22Rv1 (cell line): ENCODE results near the gene ASB16.

Experiments used
- H3K27ac ChIP-seq: fragments of 450-650 bp; 2 replicates; pipeline ENCODE4 v1.5.1; 2017
- ZFX ChIP-seq: fragments of 450-650 bp; IDR thresholded peaks from 2 replicates; pipeline ENCODE4 v1.6.1; 2017; ENCODE audit warnings: antibody characterized with exemption, borderline replicate concordance
- TF ChIP-seq, protein P1 (sequence below): fragments of 450-650 bp; IDR thresholded peaks from 2 replicates; pipeline ENCODE4 v1.5.1; 2017; ENCODE audit warnings: mild to moderate bottlenecking

ASB16 gene

GRCh38 chr17:44187131-44187899, 16.8 kb downstream of the ASB16 start:
- no peak for TF ChIP-seq ZFX
- TF ChIP-seq, protein P1, sequence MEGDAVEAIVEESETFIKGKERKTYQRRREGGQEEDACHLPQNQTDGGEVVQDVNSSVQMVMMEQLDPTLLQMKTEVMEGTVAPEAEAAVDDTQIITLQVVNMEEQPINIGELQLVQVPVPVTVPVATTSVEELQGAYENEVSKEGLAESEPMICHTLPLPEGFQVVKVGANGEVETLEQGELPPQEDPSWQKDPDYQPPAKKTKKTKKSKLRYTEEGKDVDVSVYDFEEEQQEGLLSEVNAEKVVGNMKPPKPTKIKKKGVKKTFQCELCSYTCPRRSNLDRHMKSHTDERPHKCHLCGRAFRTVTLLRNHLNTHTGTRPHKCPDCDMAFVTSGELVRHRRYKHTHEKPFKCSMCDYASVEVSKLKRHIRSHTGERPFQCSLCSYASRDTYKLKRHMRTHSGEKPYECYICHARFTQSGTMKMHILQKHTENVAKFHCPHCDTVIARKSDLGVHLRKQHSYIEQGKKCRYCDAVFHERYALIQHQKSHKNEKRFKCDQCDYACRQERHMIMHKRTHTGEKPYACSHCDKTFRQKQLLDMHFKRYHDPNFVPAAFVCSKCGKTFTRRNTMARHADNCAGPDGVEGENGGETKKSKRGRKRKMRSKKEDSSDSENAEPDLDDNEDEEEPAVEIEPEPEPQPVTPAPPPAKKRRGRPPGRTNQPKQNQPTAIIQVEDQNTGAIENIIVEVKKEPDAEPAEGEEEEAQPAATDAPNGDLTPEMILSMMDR: no peak
- H3K27ac ChIP-seq: peak overlapping the region; percentile 95

DNA sequence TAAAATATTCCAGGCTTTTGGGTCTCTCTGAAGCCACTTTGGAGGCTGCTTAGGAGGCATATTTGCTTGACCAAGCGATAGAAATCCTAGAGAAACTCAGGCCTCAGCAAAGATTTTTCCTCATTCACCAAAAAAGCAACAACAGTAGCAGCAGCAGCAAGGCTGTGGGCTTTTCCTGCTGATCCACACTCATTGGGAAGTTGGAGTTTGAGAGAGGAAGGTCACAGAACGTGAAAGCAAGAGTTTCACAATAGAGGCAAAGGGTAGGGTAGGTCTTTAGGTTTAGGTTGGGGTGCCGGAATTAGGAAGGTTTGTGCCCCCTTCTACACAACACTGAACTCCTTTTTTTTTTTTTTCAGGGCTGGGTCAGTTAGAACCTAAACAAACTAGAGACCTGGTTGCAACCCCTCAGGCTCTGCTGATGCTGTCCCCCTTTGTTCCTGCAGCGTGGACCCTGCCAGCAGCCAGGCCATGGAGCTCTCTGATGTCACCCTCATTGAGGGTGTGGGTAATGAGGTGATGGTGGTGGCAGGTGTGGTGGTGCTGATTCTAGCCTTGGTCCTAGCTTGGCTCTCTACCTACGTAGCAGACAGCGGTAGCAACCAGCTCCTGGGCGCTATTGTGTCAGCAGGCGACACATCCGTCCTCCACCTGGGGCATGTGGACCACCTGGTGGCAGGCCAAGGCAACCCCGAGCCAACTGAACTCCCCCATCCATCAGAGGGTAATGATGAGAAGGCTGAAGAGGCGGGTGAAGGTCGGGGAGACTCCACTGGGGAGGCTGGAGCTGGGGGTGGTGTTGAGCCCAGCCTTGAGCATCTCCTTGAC, 18.3 kb downstream of the ASB16 start:
- TF ChIP-seq, protein P1: no peak
- no peak for TF ChIP-seq ZFX
- peak overlapping the region; percentile 95; the same call in 1 of the 2 replicates for H3K27ac ChIP-seq

DNA sequence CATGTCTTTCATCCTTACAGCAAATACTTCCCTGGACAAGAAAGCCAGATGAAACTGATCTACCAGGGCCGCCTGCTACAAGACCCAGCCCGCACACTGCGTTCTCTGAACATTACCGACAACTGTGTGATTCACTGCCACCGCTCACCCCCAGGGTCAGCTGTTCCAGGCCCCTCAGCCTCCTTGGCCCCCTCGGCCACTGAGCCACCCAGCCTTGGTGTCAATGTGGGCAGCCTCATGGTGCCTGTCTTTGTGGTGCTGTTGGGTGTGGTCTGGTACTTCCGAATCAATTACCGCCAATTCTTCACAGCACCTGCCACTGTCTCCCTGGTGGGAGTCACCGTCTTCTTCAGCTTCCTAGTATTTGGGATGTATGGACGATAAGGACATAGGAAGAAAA, 20.0 kb downstream of the ASB16 start:
- 0 out of 2 replicates have a peak overlapping the region, but pooled peaks have one; percentile 52 for H3K27ac ChIP-seq
- TF ChIP-seq ZFX: no peak
- TF ChIP-seq, protein P1: no peak

GRCh38 chr17:44191369-44191768, 20.9 kb downstream of the ASB16 start:
- TF ChIP-seq, protein P1: no peak
- no peak for TF ChIP-seq ZFX
- H3K27ac ChIP-seq: peak overlapping the region; percentile 52

DNA sequence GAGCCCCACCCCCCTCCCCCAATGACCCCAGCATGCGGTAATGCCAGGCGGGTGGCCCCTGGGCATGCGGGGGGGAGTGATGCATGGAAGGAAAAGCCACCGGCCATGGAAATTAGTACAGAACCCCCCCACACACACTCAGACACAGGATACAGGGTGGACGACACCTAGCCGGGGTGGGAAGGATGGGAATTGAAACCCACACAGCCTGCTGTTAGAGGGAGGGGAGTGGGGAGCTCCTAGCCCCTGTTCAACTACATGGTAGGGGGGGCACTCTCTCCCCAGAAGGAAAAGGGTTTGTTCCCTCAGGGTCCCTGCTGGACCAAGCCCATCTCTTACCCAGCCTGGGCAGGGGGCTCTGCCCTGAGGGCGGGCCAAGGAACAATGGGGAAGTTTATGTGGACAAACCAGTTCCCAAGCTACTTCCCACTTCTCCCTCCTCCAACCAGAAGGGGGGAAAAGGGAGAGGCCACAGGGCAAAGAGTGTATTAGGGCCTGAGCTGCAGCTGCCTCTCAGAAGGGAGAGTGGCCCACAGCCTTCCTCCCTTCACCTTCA, 21.5 kb downstream of the ASB16 start:
- peak overlapping the region; percentile 52 for H3K27ac ChIP-seq
- TF ChIP-seq, protein P1: no peak
- no peak for TF ChIP-seq ZFX

- TF ChIP-seq, protein P1: no peak
- TF ChIP-seq ZFX: no peak
- peak overlapping the region; percentile 52 for H3K27ac ChIP-seq
Measured at GRCh38 chr17:44192750-44193149, 22.2 kb downstream of the ASB16 start.
